RKO (cell line): Measurements from ENCODE around the gene MX2.
"Not testable (repeated sequence)": the region's sequence is repeated elsewhere in the genome, so short reads cannot be mapped to it uniquely, and the experiment has no call there.

ENCODE experiments used
- DNase-seq: peaks from one replicate; pipeline ENCODE4 v3.0.0-alpha.2; 2016; ENCODE audit warnings: low spot score

Gene MX2

GRCh38 chr21:41337515-41337914 is 24.3 kb upstream of the MX2 start:
- no peak for DNase-seq

- DNase-seq, result no peak
These were observed 23.4 kb upstream of the MX2 start for GRCh38 chr21:41338455-41338854.

DNA sequence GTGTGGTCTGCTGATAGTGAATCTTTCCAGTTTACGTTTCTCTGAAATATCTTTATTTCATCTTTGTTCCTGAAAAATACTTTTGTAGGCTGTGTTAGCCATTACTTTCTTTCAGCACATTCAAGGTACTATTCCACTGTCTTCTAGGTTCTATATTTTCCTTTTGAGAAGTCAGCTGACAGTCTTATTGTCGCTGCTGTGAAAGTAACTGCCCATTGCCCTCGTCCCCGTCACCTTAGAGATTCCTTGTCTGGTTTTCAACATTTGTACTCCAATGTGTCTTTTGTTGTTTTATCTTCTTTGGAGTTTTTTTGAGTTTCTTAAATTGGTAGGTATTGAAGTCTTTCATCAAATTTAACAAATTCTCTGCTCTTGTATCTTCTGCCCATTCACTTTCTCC is 19.8 kb upstream of the MX2 start:
- no peak for DNase-seq

GRCh38 chr21:41344146-41344545 is 17.7 kb upstream of the MX2 start:
- DNase-seq, result no peak

- DNase-seq, result no peak
These were observed 16.5 kb upstream of the MX2 start for GRCh38 chr21:41345356-41345755.

GRCh38 chr21:41345934-41346685 is 15.7 kb upstream of the MX2 start:
- no peak for DNase-seq

DNA sequence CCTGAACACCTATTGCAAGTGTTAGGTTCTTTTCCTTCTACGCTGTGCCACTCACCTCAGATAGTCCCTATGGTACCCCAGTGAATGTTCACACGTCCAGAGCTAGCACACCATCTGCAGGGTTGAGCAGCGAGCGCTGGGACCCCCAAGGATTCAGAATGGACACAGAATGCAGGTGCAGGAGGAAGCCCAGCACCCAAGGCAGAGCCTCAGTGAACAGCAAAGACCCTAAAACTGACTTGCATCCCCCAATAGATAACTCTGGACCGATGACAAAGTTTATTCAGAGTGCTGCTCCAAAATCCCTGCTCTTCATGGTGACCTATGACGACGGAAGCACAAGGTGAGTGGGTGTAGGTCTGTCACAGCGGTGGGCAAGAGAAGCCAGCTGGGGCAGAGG is 15.1 kb upstream of the MX2 start:
- DNase-seq, result no peak

GRCh38 chr21:41348434-41348833 is 13.4 kb upstream of the MX2 start:
- DNase-seq, result no peak

- no peak for DNase-seq
These were observed 12.7 kb upstream of the MX2 start for GRCh38 chr21:41349126-41349525.

- DNase-seq, result no peak
These were observed 12.0 kb upstream of the MX2 start for GRCh38 chr21:41349619-41350390.

DNA sequence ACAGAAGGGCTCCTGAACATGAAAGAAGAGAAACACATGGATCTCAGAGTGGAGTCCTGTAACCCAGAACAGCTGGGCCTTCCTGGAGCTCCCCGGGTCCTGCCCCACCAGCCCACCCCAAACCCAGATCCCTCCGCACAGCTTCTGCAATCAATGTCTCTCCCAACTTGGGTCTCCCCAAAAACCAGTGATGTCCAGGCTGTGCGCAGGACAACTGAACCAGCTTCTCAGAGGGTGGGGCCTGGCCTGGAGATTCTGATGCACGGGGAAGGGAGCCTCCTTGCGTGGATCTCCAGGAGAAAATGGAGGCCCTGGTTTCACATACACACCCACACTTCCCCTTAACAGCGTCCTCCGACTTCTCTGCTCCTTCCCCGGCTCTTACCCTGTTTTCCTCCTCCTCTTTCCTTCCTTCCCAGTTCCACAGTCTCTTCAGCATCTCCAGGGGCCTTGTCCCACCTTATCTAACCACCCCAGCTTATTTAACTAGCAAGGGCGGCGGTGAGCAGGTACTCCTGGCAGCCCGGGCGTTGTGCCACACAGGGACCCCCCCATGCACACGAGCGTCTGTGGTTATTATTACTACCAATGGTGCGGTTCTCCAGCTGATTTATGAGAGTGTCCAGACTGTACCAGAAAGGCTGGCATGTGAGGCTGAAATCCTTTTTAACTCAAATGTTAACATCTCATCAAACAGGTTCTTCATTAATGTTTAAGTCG is 11.2 kb upstream of the MX2 start:
- no peak for DNase-seq

DNA sequence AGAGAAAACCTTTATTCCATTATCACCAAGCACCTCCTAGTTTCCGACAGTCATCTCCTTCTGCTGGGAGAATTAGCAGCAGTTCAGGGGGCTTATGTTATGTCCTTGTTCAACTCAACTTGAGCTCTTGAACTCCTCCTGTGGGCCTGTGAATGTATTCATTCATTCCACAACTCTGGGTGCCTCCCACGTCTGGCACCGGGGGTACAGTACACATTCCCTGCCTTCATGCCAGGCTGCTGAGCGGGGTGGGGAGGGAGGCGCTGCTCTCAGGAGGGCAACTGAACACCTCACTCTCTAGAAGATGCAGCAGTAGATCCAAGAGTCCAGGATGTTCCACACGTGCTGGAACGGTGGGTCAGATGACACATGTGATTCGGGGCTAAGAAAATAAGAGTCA is 4.3 kb upstream of the MX2 start:
- no peak for DNase-seq

- DNase-seq, result no peak
These were observed 3.3 kb upstream of the MX2 start for GRCh38 chr21:41358193-41359166.

DNA sequence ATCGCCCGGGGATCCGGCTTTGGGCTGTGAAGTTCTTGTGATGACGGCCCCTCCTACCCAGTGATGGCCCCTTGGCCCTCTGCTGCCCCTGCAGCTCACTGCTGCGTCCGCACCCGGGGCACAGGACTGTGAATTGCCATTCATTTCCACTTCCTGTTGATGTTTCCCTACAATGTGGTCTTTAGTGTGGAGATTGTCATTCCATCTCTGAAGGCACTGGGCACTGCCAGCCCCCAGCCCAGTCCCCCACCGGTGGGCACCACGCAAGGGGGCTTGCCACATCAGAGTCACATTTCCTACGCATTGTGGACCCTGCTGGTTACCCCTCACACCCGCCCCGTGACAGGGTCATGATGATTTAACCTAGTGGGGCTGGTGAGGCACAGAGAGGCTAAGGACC is 2.5 kb upstream of the MX2 start:
- DNase-seq, result no peak

DNA sequence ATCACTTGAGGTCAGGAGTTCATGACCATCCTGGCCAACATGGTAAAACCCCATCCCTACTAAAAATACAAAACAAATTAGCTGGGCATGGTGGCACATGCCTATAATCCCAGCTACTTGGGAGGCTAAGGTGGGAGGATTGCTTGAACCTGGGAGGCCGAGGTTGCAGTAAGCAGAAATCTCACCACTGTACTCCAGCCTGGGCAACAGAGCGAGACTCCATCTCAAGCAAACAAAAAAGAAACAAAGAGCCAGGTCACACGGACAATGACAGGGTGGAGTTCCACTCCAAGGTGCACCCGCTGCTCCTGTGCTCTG is 2.1 kb upstream of the MX2 start:
- not testable (repeated sequence) for DNase-seq

- DNase-seq, result no peak
These were observed 1.6 kb upstream of the MX2 start for GRCh38 chr21:41360072-41360821.

DNA sequence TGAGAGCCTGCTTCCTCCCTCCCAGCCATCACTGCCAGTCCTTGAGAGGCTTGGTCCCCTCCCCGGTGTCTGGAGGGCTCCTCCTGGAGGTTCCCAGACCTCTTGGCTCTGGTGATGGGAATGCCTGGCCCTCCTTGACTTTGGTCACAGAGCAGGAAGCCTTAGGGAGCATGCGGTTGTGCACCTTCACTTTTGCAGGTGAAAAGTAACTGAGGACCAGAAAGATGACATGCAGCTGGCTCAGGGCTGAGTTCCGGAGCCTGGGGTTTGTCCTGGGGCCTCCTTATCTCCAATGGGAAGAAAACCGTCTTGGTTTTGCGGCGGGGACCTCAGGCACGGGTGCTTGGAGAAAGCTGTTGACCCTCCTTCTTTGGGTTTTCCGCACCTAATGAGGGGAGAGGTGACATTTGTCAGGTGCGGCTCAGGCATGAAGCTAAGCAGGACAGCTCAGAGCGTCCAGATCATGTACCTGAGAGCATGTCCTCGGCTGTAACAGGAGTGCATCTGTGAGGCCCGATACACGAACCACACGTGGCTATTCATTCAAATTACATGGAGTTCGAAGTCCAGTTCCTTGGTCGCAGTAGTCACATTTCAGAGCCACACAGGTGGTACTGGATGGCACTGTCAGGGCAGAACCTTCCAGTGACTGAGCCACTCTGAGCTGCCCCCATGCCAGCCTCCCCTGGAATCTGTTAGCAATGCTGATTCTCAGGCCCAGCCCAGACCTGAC is 608 bp upstream of the MX2 start:
- DNase-seq, result no peak

GRCh38 chr21:41362605-41363369 is 960 bp downstream of the MX2 start:
- no peak for DNase-seq

DNA sequence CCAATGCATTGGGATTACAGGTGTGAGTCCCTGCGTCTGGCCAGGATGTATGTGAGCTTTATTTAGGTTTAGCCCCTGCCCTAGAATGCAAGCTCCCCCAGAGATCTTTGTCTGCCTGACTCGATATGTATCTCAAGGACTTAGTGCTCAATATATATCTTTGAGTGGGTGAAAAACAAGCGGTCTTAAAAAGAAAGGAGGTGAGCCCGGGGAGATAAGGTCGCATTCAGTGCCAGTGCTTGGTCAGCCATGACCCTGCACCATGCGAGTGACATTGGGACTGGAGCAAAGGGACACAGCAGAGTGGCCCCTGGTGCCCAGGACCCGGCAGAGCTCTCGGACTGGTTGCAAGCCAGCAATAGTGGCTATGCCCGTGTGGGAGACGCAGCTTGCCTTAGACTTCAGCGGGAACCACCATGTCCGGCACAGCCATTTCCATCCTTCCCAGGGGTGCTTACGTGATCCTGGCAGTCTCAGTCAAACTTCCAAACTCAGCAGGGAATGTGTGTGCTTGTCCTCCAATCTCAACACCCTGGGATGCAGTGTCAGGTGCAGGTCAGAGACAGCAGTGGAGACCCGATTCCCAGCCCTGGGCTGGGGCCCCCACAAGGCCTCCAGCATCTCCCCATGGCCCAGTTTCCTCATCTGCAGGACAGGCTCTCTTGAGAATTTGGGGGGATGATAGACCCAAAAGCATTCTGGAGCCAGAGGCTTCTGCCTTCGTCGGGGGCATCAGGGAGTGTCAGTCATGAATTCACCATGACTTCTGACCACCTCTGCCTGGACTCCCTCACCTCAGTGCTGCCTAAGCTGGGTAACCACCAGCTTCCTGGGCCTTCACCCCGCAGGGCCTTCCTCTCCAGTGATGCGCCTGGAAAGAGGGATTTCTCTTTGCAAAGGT is 1.8 kb downstream of the MX2 start:
- no peak for DNase-seq
